HG03108 (cell line): Measurements from ENCODE around the gene FKBP2.

Experiments
- ATAC-seq: cut with Tn5 transposase; IDR thresholded peaks from one replicate; pipeline ENCODE4 v1.9.1; 2021; ENCODE audit warnings: moderate library complexity; ENCODE audit not compliant: unreplicated experiment

Gene FKBP2

DNA sequence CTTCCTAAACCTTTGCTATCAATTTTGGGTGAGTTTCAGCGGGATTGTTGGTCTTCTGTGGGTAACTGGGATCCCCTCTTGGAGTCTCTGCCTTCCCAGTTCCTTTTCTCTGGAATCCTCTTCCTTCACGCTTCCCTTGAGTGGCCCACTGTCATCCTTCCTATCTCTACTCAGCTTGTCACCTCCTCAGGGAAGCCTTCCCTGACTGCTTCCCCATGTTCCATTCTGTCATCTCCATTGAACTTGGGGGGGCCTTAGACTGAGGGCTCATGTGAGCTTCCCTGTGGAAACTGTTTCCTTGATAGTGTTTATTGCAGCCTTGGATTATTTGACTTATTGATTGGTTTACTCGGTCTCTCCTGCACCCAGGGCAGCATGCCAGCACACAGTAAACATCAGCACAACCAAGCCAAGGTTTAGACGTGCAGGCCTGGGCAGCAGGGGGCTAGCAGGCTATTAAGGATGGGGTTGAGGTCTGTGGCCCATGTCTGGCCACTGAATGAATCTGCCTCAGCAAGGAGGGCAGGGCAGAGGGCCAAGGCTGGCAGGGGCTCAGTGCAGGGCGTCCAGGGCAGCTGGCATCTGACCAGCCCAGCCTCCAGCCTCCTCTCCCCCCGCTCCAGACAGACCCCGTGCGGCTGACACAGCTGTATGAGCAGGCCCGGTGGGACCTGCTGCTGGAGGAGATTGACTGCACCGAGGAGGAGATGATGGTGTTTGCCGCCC is 22.1 kb upstream of the FKBP2 start:
- ATAC-seq: no peak

DNA sequence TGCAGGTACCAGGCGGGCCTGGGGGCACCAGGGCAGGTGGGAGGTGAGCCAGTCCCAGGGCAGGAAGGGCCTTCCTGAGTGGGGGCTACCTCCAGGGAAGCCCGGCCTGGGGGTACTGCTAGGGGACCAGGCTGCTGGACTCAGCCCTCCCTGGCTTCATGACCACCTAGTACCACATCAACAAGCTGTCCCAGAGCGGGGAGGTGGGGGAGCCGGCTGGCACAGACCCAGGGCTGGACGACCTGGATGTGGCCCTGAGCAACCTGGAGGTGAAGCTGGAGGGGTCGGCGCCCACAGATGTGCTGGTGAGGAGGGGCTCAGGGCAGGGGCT is 21.6 kb upstream of the FKBP2 start:
- ATAC-seq: no peak

DNA sequence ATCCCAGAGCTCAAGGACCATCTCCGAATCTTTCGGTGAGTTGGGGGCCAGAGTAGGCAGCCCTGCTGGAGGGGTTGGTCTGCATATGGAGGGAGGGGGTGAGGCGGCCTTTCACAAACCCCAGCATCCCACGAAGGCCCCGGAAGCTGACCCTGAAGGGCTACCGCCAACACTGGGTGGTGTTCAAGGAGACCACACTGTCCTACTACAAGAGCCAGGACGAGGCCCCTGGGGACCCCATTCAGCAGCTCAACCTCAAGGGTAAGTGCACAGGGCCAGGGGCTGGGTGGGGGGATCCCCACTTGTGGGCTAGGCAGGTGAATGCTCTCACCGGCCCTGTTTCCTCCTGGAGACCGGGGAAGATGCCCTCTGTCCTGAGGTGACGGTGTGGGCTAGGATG is 21.1 kb upstream of the FKBP2 start:
- ATAC-seq: no peak

DNA sequence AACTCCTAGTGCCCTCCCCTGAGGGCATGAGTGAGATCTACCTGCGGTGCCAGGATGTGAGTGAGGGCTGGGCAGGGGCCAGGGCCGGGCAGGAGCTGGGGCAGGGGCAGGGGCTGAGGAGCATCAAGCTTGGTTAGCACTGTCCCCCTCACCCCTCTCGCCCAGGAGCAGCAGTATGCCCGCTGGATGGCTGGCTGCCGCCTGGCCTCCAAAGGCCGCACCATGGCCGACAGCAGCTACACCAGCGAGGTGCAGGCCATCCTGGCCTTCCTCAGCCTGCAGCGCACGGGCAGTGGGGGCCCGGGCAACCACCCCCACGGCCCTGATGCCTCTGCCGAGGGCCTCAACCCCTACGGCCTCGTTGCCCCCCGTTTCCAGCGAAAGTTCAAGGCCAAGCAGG is 20.6 kb upstream of the FKBP2 start:
- ATAC-seq: no peak

DNA sequence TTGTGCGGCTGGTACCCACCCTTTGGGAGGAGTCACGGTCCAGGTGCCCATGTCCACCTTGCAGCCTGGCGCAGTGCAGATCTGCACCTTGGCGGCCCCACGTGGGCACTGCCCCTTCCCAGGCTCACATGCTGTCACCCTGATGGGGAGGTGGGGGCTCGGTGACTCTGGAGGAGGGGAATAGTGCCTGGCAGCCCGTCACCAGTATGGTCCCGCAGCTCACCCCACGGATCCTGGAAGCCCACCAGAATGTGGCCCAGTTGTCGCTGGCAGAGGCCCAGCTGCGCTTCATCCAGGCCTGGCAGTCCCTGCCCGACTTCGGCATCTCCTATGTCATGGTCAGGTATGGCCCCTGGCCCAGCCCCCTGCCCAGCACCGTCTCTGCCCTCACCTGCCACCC is 20.1 kb upstream of the FKBP2 start:
- ATAC-seq: no peak

DNA sequence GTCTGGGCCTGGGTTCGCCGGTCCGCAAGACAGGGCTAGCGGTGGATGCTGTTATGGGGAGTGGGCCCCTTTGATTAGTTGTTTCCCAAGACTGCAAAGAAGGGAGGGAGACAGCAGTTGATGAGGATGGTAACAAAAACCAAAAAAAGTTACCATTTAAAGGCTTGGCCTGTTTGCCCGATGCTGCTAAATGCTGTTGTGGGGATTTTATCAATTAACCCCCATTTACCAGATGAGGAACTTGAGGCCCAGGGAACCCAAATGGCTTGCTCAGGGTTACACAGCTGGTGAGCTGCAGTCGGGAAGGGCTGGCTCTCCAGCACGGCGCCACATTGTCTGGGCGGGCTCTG is 18.3 kb upstream of the FKBP2 start:
- ATAC-seq: no peak

DNA sequence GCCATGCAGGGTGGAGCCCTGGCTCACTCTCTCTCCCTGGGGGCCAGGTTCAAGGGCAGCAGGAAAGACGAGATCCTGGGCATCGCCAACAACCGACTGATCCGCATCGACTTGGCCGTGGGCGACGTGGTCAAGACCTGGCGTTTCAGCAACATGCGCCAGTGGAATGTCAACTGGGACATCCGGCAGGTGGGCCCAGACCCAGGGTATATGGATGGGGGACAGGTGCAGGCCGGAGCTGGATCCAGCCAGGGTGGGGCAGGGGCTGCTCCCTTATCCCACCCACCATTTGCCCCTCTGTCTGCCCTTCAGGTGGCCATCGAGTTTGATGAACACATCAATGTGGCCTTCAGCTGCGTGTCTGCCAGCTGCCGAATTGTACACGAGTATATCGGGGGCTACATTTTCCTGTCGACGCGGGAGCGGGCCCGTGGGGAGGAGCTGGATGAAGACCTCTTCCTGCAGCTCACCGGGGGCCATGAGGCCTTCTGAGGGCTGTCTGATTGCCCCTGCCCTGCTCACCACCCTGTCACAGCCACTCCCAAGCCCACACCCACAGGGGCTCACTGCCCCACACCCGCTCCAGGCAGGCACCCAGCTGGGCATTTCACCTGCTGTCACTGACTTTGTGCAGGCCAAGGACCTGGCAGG is 17.8 kb upstream of the FKBP2 start:
- no peak for ATAC-seq

DNA sequence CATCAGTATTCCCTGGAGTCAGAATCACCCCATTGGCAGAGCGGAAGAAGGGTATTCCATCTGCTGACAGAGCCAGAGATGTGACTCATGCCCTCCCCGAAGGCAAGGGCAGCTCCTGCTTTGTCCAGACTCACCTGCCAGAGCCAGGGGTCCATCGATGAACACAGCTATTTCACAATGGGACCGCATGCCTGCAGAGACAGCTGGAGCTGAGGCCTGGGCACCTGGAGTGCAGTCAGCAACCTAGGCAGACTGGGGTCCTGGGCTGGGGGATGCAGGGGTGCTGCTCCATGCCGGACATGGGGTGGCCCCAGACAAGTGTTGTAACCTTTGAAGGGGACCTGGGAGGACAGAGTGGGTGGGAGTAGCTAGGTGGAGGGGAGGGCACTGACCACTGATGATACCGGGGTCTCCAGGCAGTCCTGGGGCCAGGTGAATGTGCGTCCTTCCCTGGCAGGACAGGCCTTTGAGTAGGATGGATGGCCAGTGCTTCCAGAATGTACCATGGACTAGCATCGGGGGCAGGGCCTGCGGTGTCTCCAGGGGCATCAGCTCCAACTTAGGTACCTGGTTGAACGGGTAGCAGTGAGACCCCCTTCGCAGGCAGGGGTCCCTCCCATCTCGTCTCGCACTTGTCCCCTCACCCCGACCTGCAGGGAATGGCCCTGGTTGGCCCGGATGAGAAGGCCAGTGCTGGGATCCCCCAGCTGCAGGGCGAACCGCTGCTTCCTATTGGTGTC is 16.6 kb upstream of the FKBP2 start:
- no peak for ATAC-seq

DNA sequence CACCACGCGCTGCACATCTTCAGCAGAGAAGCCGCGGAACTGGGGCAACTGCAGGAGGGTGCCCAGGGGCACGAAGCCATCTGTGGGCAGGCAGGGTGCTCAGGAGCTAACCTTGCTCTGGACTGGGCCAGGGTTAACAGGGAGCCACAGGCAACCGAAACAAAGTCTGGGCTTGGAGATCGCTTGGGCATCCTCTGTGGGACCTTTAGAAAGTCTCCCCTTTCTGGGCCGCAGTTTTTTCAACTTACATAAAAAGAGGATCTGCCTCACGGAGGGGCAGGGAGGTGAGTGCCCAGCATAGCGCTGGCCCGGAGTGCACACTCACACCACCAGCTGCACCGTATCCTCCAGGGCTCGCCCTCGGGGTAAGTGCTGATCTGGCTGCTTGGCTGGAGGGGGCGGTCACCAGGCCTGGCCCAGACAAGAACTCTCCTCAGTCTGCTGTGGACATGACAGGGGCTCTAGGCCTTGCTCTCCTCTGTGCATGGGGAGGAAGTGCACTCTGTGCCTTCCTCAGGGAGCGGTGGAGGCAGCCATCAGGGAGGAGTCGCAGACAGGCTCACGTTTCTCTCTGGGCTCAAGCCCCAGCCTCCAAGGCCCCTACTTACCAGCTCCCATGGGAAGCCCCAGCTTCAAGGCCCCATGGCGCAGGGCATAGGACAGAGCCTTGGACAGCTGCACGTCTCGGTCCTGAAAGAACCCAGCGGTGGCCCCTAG is 15.8 kb upstream of the FKBP2 start:
- no peak for ATAC-seq

DNA sequence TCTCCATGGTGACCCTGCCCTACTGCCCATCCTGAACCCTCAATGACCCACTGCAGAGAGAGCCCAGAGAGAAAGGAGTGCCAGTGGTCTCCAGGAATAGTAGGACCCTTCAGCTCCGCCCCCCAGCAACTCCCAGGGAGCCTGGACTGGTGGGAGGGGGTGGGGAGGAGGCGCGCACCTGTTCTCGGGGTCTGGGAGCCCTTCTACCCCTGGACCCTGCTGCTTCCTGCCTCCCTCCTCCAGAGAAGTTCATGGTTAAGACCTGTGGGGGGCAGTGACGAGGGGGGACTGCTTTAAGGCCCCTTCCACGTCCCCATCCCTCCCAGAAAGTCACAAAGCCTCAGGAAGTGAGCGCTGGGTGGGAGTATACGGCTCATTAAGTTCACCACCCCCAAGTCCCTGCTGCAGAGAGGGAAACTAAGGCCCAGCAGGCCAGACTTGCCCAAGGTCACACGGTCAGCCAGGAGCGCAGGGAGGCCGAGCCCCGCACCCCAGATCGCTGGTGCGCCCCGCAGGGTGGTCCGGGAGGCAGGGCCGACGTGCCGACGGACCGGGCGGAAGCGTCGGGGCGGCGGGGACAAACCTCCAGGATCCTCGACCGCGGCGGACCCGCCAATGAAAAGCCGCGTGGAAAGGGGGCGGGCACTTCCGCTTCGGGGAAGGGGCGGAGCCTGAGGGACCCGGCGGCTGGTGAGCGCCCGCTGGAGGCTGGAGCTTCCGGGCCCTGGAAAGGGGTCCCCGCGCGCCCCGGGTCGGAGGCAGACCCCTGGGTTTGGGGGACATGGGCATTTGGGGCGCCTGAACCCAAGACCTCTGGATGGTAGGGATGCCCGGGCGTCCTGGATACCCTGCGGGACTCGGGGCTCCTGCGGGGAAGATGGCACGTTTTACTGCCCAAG is 15.0 kb upstream of the FKBP2 start, which contains the start of the genes NUDT22 and TRPT1:
Gene NUDT22 (plus strand): TSS at position 667 of the 899 bp plus-strand sequence. CDS start 379 bp downstream, outside the sequence.
Gene TRPT1 (minus strand): TSS at position 579 of the 899 bp plus-strand sequence. CDS start 326 bp downstream, at position 253.
- ATAC-seq: peak; percentile 38

DNA sequence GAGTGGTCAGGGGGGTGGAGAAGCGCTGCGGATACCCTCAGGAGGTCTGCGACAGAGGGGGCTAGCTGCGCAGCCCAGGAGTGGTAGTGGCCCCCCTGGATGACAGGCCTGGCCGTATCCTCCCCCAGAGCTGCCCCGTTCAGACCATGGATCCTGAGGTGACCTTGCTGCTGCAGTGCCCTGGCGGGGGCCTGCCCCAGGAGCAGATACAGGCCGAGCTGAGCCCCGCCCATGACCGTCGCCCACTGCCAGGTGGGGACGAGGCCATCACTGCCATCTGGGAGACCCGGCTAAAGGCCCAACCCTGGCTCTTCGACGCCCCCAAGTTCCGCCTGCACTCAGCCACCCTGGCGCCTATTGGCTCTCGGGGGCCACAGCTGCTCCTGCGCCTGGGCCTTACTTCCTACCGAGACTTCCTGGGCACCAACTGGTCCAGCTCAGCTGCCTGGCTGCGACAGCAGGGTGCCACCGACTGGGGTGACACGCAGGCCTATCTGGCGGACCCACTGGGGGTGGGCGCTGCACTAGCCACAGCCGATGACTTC is 14.3 kb upstream of the FKBP2 start:
- peak; percentile 26 for ATAC-seq

DNA sequence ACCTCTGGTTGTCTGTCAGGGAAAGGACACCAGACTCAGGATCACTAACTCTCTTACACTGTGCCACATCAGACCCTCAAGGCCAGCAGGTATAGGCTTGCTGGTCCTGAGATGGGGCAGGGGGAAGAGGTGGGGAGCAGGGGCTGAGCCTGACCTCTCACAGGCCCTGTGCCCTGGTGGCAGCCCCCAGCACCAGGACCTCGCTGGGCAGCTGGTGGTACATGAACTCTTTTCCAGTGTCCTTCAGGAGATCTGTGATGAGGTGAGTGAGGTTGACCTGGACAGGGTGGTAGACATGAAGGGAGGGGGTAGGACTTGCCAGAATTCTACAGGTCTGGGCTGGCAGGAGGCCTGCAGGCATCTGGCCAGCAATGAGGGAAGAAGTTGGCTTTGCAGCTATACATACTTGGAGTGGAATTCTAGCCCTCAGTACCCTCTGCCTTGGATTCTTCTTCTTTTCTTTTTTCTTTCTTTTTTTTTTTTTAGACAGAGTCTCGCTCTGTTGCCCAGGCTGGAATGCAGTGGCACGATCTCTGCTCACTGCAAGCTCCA is 13.4 kb upstream of the FKBP2 start:
- no peak for ATAC-seq

DNA sequence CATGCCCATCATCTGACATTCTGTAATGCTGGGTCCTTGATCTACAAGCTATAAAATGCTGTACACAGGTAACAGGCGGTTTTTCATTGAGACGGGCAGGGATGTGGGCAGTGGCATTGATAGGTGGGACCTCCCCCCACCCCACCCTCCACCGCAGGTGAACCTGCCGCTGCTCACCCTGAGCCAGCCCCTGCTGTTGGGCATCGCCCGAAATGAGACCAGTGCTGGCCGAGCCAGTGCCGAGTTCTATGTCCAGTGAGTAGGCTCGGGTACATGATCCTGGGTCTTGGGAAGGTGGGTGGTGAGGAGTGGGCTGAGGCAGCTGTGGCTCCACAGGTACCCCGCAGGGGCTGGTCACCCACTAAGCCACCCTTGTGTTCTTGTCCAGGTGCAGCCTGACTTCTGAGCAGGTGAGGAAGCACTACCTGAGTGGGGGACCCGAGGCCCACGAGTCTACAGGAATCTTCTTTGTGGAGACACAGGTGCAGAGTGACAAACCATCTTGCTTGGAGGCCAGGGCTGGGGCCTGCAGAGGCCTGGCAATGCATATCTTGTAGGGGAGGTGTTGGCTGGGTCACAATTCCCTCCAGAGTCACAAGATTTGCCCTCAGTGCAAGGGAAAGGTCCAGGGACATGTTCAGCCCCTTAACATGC is 11.7 kb upstream of the FKBP2 start:
- no peak for ATAC-seq

DNA sequence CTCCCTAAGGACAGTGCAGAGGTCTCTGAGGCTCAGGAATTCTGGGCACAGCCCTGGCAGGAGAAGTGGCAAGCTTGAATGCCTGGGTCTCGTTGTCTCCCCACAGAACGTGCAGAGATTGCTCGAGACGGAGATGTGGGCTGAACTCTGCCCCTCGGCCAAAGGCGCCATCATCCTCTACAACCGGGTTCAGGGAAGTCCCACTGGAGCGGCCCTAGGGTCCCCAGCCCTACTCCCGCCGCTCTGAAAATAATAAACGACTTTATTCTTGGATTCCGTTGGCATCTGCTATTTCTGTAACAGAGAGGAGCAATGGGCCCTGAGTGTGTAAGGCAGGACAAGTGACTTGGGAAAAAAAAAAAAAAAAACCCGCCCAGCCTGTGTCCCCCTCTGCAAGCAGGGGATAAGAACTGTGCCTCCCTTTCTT is 11.1 kb upstream of the FKBP2 start:
- ATAC-seq: no peak

DNA sequence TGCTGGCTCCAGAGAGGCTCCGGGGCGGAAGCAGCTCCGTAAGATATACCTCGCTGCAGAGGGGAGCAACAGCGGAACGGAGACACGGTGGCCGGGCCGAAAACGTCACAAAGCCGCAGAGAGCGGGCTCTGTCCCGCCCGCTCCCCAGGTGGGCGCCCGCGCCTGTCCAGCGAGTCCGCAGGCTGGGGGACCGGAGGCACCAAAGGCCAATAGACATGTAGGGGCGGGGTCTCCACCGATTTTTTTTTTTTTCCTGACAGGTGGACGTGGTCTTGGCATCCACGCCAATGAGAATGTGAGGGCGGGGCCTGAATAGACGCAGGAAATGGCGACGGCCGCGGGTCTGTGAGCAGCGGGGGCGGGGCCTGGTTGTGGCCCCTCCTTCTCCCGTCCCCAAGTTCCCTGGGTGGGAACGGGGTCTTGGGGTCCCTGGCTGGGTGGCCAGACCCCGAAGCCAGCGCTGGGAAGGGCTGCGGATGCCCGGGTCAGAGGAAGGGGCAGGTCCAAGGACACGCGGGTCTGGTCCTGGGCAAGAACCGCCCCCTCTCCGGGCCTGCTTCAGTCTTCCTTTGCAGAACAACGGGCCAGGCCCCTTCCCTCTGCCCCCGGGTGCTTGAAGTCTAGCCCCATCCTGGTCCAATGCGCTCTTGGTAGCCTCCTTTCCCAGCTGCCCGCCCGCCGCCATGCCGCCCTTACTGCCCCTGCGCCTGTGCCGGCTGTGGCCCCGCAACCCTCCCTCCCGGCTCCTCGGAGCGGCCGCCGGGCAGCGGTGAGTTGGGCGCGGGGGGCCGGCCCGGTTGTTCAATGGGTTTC is 10.5 kb upstream of the FKBP2 start, which contains the start of gene DNAJC4:
Gene DNAJC4 (plus strand): TSS at position 378 of the 814 bp plus-strand sequence. CDS start 307 bp downstream, at position 685.
- ATAC-seq: peak; percentile 34

DNA sequence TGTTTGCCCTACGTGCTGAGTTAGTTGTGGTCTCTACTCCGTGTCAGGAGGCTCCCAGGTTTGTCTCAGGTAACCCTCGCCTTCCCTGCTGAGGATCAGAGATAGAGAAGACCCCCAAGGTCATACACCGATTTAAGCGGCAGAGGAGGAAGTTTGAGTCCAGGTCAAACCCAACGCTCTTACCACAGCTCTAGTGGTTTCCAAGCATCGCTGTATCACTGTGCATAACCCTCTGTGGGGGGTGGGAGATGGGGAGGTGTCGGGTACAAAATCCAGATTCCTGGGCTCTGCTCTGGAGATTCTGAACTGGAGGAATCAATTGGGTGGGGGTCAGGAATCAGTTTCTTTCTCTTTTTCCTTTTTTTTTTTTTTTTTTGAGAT is 9.9 kb upstream of the FKBP2 start:
- no peak for ATAC-seq

DNA sequence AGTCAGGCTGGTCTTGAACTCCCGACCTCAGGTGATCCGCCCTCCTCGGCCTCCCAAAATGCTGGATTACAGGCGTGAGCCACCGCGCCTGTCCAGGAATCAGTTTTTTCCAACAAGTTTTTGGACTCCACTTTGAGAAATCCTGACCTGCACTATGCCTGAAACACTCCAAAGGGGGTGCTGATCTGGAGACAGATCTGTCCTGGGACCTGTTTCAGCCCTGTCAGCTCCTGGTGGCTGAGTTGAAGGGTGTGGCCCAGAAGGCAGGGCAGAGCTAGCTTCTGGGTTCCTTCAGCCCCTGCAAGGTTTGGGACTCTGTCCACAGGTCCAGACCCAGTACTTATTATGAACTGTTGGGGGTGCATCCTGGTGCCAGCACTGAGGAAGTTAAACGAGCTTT is 9.3 kb upstream of the FKBP2 start:
- no peak for ATAC-seq
